ENCODE results near the gene SMIM45.

- TF ChIP-seq POLR2A (IDR thresholded peaks at IDR 0.05; ENCODE audit: low read depth, low read length) (no peak), CHD1 (IDR thresholded peaks at IDR 0.05; ENCODE audit: low read depth, low read length) (no peak), MXI1 (IDR thresholded peaks at IDR 0.05; ENCODE audit: borderline replicate concordance, low read depth, low read length) (no peak), RAD21 (IDR thresholded peaks at IDR 0.05; ENCODE audit: low read length) (no peak), RFX5 (IDR thresholded peaks at IDR 0.05; ENCODE audit: low read depth, low read length) (no peak), BHLHE40 (IDR thresholded peaks at IDR 0.05; ENCODE audit: low read depth, low read length) (no peak), FOS (IDR thresholded peaks at IDR 0.05; ENCODE audit: low read depth, low read length) (no peak), MAFK (IDR thresholded peaks at IDR 0.05; ENCODE audit: low read depth, low read length) (no peak), SMC3 (IDR thresholded peaks at IDR 0.05; ENCODE audit: low read depth, low read length) (no peak), MAZ (IDR thresholded peaks at IDR 0.05; ENCODE audit: borderline replicate concordance, low read depth, low read length) (no peak)
- TF ChIP-seq, protein P1, sequence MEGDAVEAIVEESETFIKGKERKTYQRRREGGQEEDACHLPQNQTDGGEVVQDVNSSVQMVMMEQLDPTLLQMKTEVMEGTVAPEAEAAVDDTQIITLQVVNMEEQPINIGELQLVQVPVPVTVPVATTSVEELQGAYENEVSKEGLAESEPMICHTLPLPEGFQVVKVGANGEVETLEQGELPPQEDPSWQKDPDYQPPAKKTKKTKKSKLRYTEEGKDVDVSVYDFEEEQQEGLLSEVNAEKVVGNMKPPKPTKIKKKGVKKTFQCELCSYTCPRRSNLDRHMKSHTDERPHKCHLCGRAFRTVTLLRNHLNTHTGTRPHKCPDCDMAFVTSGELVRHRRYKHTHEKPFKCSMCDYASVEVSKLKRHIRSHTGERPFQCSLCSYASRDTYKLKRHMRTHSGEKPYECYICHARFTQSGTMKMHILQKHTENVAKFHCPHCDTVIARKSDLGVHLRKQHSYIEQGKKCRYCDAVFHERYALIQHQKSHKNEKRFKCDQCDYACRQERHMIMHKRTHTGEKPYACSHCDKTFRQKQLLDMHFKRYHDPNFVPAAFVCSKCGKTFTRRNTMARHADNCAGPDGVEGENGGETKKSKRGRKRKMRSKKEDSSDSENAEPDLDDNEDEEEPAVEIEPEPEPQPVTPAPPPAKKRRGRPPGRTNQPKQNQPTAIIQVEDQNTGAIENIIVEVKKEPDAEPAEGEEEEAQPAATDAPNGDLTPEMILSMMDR (conservative IDR thresholded peaks at IDR 0.05; ENCODE audit: low read depth, low read length), result no peak
Observed at GRCh38 chr22:41939981-41940831, 11.7 kb upstream of the SMIM45 start.

Measured in IMR-90 (cell line).